ENCODE results near the gene CNPY4. TPM values are rescaled to one million over a fixed set of nuclear protein-coding genes. Genes with fewer than 3 reads are reported as not detected.

Gene CNPY4
- total RNA-seq, 1 experiment from 2014 or later = 10.4 TPM

DNA sequence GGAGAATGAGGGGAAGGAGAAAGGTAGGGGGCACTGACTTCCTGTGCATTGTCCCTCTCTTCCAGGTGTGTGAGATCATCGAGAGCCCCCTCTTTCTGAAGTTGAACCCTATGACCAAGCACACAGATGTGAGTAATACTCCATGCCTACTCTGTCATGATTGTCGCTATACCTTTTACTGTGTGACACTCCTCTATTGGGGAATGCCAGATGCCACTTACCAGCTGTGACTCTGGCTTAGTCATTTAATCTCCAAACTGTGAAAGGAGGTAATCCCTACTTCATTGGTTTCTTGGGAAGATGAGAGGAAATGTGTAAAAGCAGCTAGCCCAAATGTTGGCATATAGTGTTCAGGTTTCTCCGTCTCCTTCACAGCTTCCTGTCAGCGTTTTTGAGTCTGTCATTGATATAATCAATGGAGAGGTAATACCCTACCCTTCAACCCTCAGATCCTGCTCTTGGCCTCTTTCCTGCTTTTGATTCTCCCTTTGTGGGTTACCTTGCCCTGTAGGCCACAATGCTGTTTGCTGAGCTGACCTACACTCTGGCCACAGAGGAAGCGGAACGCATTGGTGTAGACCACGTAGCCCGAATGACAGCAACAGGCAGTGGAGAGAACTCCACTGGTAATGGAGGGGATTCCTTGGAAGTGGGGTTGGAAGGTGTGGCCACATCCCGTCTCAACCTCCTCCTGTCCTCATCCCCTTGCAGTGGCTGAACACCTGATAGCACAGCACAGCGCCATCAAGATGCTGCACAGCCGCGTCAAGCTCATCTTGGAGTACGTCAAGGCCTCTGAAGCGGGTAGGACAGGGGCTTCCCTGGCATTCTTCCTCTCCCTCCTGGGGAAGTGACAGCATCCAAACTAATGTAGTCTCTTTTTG lies 28.7 kb upstream of the CNPY4 start:
- Histone ChIP-seq H3T11ph (ENCODE audit: low read length) (no peak overlapping the region), H4K8ac (replicated peaks; ENCODE audit: insufficient read length, low read depth, low read length) (no peak overlapping the region), H2BK5ac (ENCODE audit: insufficient read length, low read length) (no peak overlapping the region), H4K5ac (ENCODE audit: insufficient read length, low read depth, low read length) (no peak overlapping the region), H3K23me2 (ENCODE audit: insufficient read length, low read depth, low read length, poor library complexity, severe bottlenecking) (peaks cover 4% of the 10 kb centered on the region), H2AFZ (ENCODE audit: low read length) (no peak overlapping the region), H3K79me1 (ENCODE audit: insufficient read depth, low read depth, low read length, poor library complexity, severe bottlenecking) (no peaks in the 10 kb centered on the region), H2BK15ac (ENCODE audit: low read depth, low read length) (no peak overlapping the region), H2BK120ac (ENCODE audit: low read depth, low read length, poor library complexity, severe bottlenecking) (no peak overlapping the region), H3K9ac (ENCODE audit: extremely low read depth, insufficient read length, low read length) (no peak overlapping the region), H2AK5ac (ENCODE audit: insufficient read length, low read length) (no peak overlapping the region), H3K56ac (ENCODE audit: insufficient read length, low read depth, low read length) (no peak overlapping the region), H3K4me1 (ENCODE audit: insufficient read depth, low read length) (no peaks in the 10 kb centered on the region), H3K14ac (ENCODE audit: insufficient read depth, low read length) (no peak overlapping the region), H3K9me3 (ENCODE audit: control insufficient read depth, low read depth, low read length) (no peaks in the 10 kb centered on the region), H3K4me2 (ENCODE audit: insufficient read depth, insufficient read length, low read length) (no peak overlapping the region), H3K23ac (ENCODE audit: insufficient read length, low read depth, low read length) (no peak overlapping the region), H3K27me3 (ENCODE audit: insufficient read depth, low read length) (no peaks in the 10 kb centered on the region), H3K79me2 (ENCODE audit: insufficient read depth, low read length) (no peaks in the 10 kb centered on the region), H3K27ac (ENCODE audit: insufficient read length, low read depth, low read length) (no peak overlapping the region), H3K4ac (ENCODE audit: low read depth, low read length) (no peak overlapping the region), H2BK20ac (ENCODE audit: low read depth, low read length, poor library complexity, severe bottlenecking) (no peak overlapping the region), H4K91ac (ENCODE audit: insufficient read length, low read depth, low read length) (no peak overlapping the region), H4K20me1 (ENCODE audit: control insufficient read depth, insufficient read depth, insufficient read length) (no peaks in the 10 kb centered on the region), H2BK12ac (ENCODE audit: insufficient read length, low read depth, low read length) (no peak overlapping the region), H3K18ac (ENCODE audit: insufficient read length, low read depth, low read length) (no peak overlapping the region)
- TF ChIP-seq, protein P1, sequence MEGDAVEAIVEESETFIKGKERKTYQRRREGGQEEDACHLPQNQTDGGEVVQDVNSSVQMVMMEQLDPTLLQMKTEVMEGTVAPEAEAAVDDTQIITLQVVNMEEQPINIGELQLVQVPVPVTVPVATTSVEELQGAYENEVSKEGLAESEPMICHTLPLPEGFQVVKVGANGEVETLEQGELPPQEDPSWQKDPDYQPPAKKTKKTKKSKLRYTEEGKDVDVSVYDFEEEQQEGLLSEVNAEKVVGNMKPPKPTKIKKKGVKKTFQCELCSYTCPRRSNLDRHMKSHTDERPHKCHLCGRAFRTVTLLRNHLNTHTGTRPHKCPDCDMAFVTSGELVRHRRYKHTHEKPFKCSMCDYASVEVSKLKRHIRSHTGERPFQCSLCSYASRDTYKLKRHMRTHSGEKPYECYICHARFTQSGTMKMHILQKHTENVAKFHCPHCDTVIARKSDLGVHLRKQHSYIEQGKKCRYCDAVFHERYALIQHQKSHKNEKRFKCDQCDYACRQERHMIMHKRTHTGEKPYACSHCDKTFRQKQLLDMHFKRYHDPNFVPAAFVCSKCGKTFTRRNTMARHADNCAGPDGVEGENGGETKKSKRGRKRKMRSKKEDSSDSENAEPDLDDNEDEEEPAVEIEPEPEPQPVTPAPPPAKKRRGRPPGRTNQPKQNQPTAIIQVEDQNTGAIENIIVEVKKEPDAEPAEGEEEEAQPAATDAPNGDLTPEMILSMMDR (conservative IDR thresholded peaks at IDR 0.05) = no peak
- Mint-ChIP-seq H3K9me3 (no peaks in the 10 kb centered on the region; a peak in 1 of 5 replicates), H3K36me3 (ENCODE audit: insufficient read depth in 1 of 3, low read depth in 3 of 3) (peaks cover 57 to 61% (median 60%) of the 10 kb centered on the region in 3 experiments), H3K4me3 (peak overlapping the region; percentile 73 to 96; a peak in 4 of 5 replicates), H3K27me3 (ENCODE audit: low read depth) (peaks cover 5% of the 10 kb centered on the region), H3K4me1 (peaks cover 9% of the 10 kb centered on the region in 2 experiments), H3K27ac (peak overlapping the region in 2 of 3 experiments; percentile 70 to 84; a peak in 6 of 7 replicates)
- no peak for DNase-seq
- WGBS (ENCODE audit: extremely low coverage, insufficient read length, low lambda C conversion rate) = no CpG with 5 or more reads among the region's 14 CpGs

Data from H9 (cell line).